Measurements from ENCODE around the gene BCL2L14. TPM values are rescaled to one million over a fixed set of nuclear protein-coding genes. Genes with fewer than 3 reads are reported as not detected.

Gene BCL2L14
- total and polyA plus RNA-seq, 4 experiments from 2014 or later = 0.41 to 1.9 (median 1.5) TPM

- CTCF ChIA-PET (ENCODE audit: partially characterized antibody) = interaction anchor here (0.5 to 1.9 kb wide), 4 partner anchors 17 to 671 kb away, joined by 3 to 5 read pairs (median 3); no protein-coding TSS in a partner anchor
- Histone ChIP-seq H3K27me3 (ENCODE audit: insufficient read depth, low read length) (no peaks in the 10 kb centered on the region), H3K36me3 (ENCODE audit: insufficient read depth, low read length) (no peaks in the 10 kb centered on the region), H3K4me3 (ENCODE audit: low read length in 2 of 2) (no peak overlapping the region), H3K27ac (ENCODE audit: low read depth, low read length) (no peak overlapping the region), H3K4me1 (ENCODE audit: insufficient read depth, low read length) (no peaks in the 10 kb centered on the region), H3K9me3 (ENCODE audit: control insufficient read depth in 1 of 2, low read length in 2 of 2) (no peaks in the 10 kb centered on the region)
- no peaks in the 10 kb centered on the region for H3K9me3 Mint-ChIP-seq
- H3K27me3 Mint-ChIP-seq = no peaks in the 10 kb centered on the region
- intact Hi-C loops (cut with micrococcal nuclease) = no loop called here
- no peaks in the 10 kb centered on the region for H3K36me3 Mint-ChIP-seq
- H3K27ac Mint-ChIP-seq = peak overlapping the region in 1 of 7 donors; percentile 38
- DNase-seq = no peak
- no peaks in the 10 kb centered on the region for H3K4me1 Mint-ChIP-seq
- POLR2A ChIA-PET (ENCODE audit: partially characterized antibody) = no interaction called here
- no peak overlapping the region for H3K4me3 Mint-ChIP-seq
Measured at GRCh38 chr12:12051668-12052067, 19.1 kb upstream of the BCL2L14 start.

- H3K27ac Mint-ChIP-seq = no peak overlapping the region
- H3K27ac ChIP-seq (ENCODE audit: low read depth, low read length) = no peak overlapping the region
- H3K36me3 Mint-ChIP-seq = no peaks in the 10 kb centered on the region
- no peak for DNase-seq
- intact Hi-C loops (cut with micrococcal nuclease) = no loop called here
- no peak overlapping the region for H3K4me3 ChIP-seq (ENCODE audit: low read length in 2 of 2)
- H3K4me3 Mint-ChIP-seq = no peak overlapping the region
- H3K9me3 Mint-ChIP-seq = no peaks in the 10 kb centered on the region
- CTCF ChIA-PET (ENCODE audit: partially characterized antibody) = no interaction called here
- H3K27me3 ChIP-seq (ENCODE audit: insufficient read depth, low read length) = no peaks in the 10 kb centered on the region
- no peaks in the 10 kb centered on the region for H3K9me3 ChIP-seq (ENCODE audit: control insufficient read depth in 1 of 2, low read length in 2 of 2)
- no peaks in the 10 kb centered on the region for H3K36me3 ChIP-seq (ENCODE audit: insufficient read depth, low read length)
- H3K27me3 Mint-ChIP-seq = peaks cover 0 to 2% of the 10 kb centered on the region in 2 donors
- no peaks in the 10 kb centered on the region for H3K4me1 ChIP-seq (ENCODE audit: insufficient read depth, low read length)
- POLR2A ChIA-PET (ENCODE audit: partially characterized antibody) = no interaction called here
- no peaks in the 10 kb centered on the region for H3K4me1 Mint-ChIP-seq
Measured at GRCh38 chr12:12054993-12055392, 15.7 kb upstream of the BCL2L14 start.

GRCh38 chr12:12056951-12057350 is 13.8 kb upstream of the BCL2L14 start:
- POLR2A ChIA-PET (ENCODE audit: partially characterized antibody) = no interaction called here
- no peak overlapping the region for H3K4me3 Mint-ChIP-seq
- H3K27ac Mint-ChIP-seq = no peak overlapping the region
- H3K36me3 Mint-ChIP-seq = no peaks in the 10 kb centered on the region
- Histone ChIP-seq H3K4me3 (ENCODE audit: low read length in 2 of 2) (no peak overlapping the region), H3K27ac (ENCODE audit: low read depth, low read length) (no peak overlapping the region), H3K27me3 (ENCODE audit: insufficient read depth, low read length) (no peaks in the 10 kb centered on the region), H3K9me3 (ENCODE audit: control insufficient read depth in 1 of 2, low read length in 2 of 2) (no peaks in the 10 kb centered on the region), H3K4me1 (ENCODE audit: insufficient read depth, low read length) (no peaks in the 10 kb centered on the region), H3K36me3 (ENCODE audit: insufficient read depth, low read length) (no peaks in the 10 kb centered on the region)
- DNase-seq = no peak
- CTCF ChIA-PET (ENCODE audit: partially characterized antibody) = no interaction called here
- no peaks in the 10 kb centered on the region for H3K4me1 Mint-ChIP-seq
- peaks cover 0 to 2% of the 10 kb centered on the region in 2 donors for H3K27me3 Mint-ChIP-seq
- intact Hi-C loops (cut with micrococcal nuclease) = no loop called here
- H3K9me3 Mint-ChIP-seq = no peaks in the 10 kb centered on the region

DNA sequence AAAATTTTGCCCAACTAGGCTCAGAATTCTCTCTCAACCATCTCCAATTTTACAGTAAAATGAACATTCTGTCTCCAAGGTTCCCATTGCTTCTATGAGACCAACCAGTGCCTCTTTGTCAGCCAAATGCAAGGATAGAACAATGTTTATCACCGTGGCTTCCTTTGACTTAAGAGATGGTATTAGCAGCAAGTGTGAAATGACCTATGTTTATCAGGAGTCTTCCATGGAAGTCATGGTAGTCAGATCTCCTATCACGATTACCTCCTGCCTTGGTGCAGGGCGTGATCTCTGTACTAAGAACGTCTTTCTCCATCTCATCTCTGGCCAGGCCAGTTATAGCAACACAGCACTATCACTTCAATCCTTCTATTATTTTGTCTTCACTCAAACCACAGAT is 6.1 kb upstream of the BCL2L14 start:
- Mint-ChIP-seq H3K9me3 (no peaks in the 10 kb centered on the region), H3K4me3 (no peak overlapping the region), H3K27ac (peak overlapping the region in 2 of 7 donors; percentile 0 to 35), H3K36me3 (no peaks in the 10 kb centered on the region), H3K27me3 (peaks cover 0 to 2% of the 10 kb centered on the region in 2 donors), H3K4me1 (no peaks in the 10 kb centered on the region)
- intact Hi-C loops (cut with micrococcal nuclease) = no loop called here
- Histone ChIP-seq H3K9me3 (ENCODE audit: control insufficient read depth in 1 of 2, low read length in 2 of 2) (no peaks in the 10 kb centered on the region), H3K4me1 (ENCODE audit: insufficient read depth, low read length) (no peaks in the 10 kb centered on the region), H3K4me3 (ENCODE audit: low read length in 2 of 2) (no peak overlapping the region), H3K27me3 (ENCODE audit: insufficient read depth, low read length) (no peaks in the 10 kb centered on the region), H3K27ac (ENCODE audit: low read depth, low read length) (no peak overlapping the region), H3K36me3 (ENCODE audit: insufficient read depth, low read length) (no peaks in the 10 kb centered on the region)
- no peak for DNase-seq
- ChIA-PET CTCF (ENCODE audit: partially characterized antibody) (no interaction called here), POLR2A (ENCODE audit: partially characterized antibody) (no interaction called here)

DNA sequence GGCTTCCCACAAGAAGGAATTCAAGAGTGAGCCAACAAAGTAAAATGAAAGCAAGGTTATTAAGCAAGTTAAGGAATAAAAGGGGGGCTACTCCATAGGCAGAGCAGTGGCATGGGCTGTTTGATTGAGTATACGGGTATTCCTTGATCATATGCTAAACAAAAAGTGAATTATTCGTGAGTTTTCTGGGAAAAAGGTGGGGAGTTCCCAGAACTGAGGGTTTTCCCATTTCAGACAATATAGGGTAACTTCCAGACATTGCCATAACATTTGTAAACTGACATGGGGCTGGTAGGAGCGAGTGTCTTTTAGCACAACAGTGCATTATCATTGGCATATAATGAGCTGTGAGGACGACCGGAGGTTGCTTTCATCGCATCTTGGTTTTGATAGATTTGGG is 2.0 kb upstream of the BCL2L14 start:
- ChIA-PET POLR2A (ENCODE audit: partially characterized antibody) (no interaction called here), CTCF (ENCODE audit: partially characterized antibody) (no interaction called here)
- peak overlapping the region in 2 of 8 donors; percentile 8 to 31 for H3K4me3 Mint-ChIP-seq
- H3K27ac ChIP-seq (ENCODE audit: low read depth, low read length) = no peak overlapping the region
- no peak overlapping the region for H3K4me3 ChIP-seq (ENCODE audit: low read length in 2 of 2)
- no peaks in the 10 kb centered on the region for H3K9me3 Mint-ChIP-seq
- H3K36me3 ChIP-seq (ENCODE audit: insufficient read depth, low read length) = no peaks in the 10 kb centered on the region
- H3K36me3 Mint-ChIP-seq = no peaks in the 10 kb centered on the region
- H3K27me3 ChIP-seq (ENCODE audit: insufficient read depth, low read length) = no peaks in the 10 kb centered on the region
- no peak overlapping the region for H3K27ac Mint-ChIP-seq
- intact Hi-C loops (cut with micrococcal nuclease) = no loop called here
- H3K27me3 Mint-ChIP-seq = no peaks in the 10 kb centered on the region
- H3K4me1 Mint-ChIP-seq = peaks cover 11 to 26% (median 20%) of the 10 kb centered on the region in 4 donors
- no peaks in the 10 kb centered on the region for H3K9me3 ChIP-seq (ENCODE audit: control insufficient read depth in 1 of 2, low read length in 2 of 2)
- peaks cover 21% of the 10 kb centered on the region for H3K4me1 ChIP-seq (ENCODE audit: insufficient read depth, low read length)
- DNase-seq = no peak

DNA sequence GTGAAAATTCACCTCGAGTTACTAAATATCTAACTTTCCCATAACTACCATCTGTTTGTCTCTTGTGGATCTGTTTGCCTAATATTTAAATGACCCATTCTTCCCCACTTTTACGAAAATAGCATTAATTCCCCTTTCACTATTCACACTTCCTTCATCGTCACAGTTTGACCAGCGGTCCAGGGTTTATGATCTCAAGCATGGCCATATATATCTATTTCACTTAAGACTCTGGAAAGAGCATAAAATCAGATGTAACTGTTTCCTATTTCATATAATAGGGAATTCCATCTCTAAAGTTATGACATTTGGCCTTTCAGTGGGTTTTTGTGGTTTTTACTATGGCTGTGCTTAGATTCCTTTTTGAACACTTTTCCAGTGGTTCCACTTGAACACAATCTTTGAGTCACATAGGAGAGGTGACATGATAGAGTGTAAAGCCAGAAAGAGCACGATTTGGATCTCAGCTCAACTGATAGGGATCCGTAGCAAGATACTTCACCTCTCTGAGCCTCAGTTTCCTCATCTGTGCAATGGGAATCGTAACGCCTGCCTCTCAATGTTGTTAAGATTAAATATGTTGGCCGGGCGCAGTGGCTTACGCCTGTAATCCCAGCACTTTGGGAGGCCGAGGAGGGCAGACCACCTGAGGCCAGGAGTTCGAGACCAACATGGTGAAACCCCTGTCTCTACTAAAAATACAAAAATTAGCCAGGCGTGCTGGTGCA is 754 bp upstream of the BCL2L14 start:
- POLR2A ChIA-PET (ENCODE audit: partially characterized antibody) = no interaction called here
- no peaks in the 10 kb centered on the region for H3K9me3 ChIP-seq (ENCODE audit: control insufficient read depth in 1 of 2, low read length in 2 of 2)
- Mint-ChIP-seq H3K27ac (peak overlapping the region in 3 of 7 donors; percentile 4 to 67 (median 19)), H3K36me3 (no peaks in the 10 kb centered on the region), H3K9me3 (no peaks in the 10 kb centered on the region), H3K4me1 (peaks cover 11 to 26% (median 20%) of the 10 kb centered on the region in 4 donors), H3K4me3 (peak overlapping the region in 3 of 8 donors; percentile 14 to 83 (median 71)), H3K27me3 (no peaks in the 10 kb centered on the region)
- intact Hi-C loops (cut with micrococcal nuclease) = loop anchor here (5.0 kb wide), 1 partner anchor 257 kb away; no protein-coding TSS in a partner anchor
- H3K27ac ChIP-seq (ENCODE audit: low read depth, low read length) = no peak overlapping the region
- CTCF ChIA-PET (ENCODE audit: partially characterized antibody) = no interaction called here
- no peak for DNase-seq
- no peak overlapping the region for H3K4me3 ChIP-seq (ENCODE audit: low read length in 2 of 2)
- H3K27me3 ChIP-seq (ENCODE audit: insufficient read depth, low read length) = no peaks in the 10 kb centered on the region
- peaks cover 21% of the 10 kb centered on the region for H3K4me1 ChIP-seq (ENCODE audit: insufficient read depth, low read length)
- no peaks in the 10 kb centered on the region for H3K36me3 ChIP-seq (ENCODE audit: insufficient read depth, low read length)

GRCh38 chr12:12072064-12072760 is 1.5 kb downstream of the BCL2L14 start:
- intact Hi-C loops (cut with micrococcal nuclease) = loop anchor here (1.0 to 5.0 kb wide), 2 partner anchors 255 to 491 kb away; no protein-coding TSS in a partner anchor
- Histone ChIP-seq H3K4me1 (ENCODE audit: insufficient read depth, low read length) (peaks cover 21% of the 10 kb centered on the region), H3K27me3 (ENCODE audit: insufficient read depth, low read length) (no peaks in the 10 kb centered on the region), H3K4me3 (ENCODE audit: low read length in 2 of 2) (peak overlapping the region in 1 of 2 donors; percentile 37), H3K9me3 (ENCODE audit: control insufficient read depth in 1 of 2, low read length in 2 of 2) (no peaks in the 10 kb centered on the region), H3K36me3 (ENCODE audit: insufficient read depth, low read length) (no peaks in the 10 kb centered on the region), H3K27ac (ENCODE audit: low read depth, low read length) (peak overlapping the region; percentile 39)
- H3K36me3 Mint-ChIP-seq = no peaks in the 10 kb centered on the region
- peak overlapping the region; percentile 43 to 93 (median 82) for H3K4me3 Mint-ChIP-seq
- no peaks in the 10 kb centered on the region for H3K9me3 Mint-ChIP-seq
- peak overlapping the region; percentile 46 to 79 (median 75) for H3K27ac Mint-ChIP-seq
- ChIA-PET CTCF (ENCODE audit: partially characterized antibody) (interaction anchor here (1.3 to 1.6 kb wide), 6 partner anchors 12 to 490 kb away, joined by 3 to 5 read pairs (median 4); no protein-coding TSS in a partner anchor), POLR2A (ENCODE audit: partially characterized antibody) (interaction anchor here (1.1 to 1.3 kb wide), 3 partner anchors 62 to 526 kb away, joined by 3 read pairs; no protein-coding TSS in a partner anchor)
- peaks cover 11 to 26% (median 21%) of the 10 kb centered on the region in 4 donors for H3K4me1 Mint-ChIP-seq
- H3K27me3 Mint-ChIP-seq = no peaks in the 10 kb centered on the region
- peak; percentile 24 to 60 (median 31) for DNase-seq

All from CD4-positive, alpha-beta memory T cell (primary cell).